Head of caudate nucleus (tissue), 42 donors: ENCODE data around the gene TSSK3.

Experiments
- DNase-seq, 42 donors: peaks; one replicate each; pipeline versions ENCODE4 v3.0.0 to v3.0.0-alpha.2; 2020 to 2021; ENCODE audit warnings: mixed read lengths in 7 of 42
- intact Hi-C: fragments of 100-400 bp; cut with DNase I; formaldehyde crosslinking; loops from one replicate; pipeline ENCODE4 v1.15.0; 2022

The TSSK3 gene

GRCh38 chr1:32336963-32337675, 25.2 kb upstream of the TSSK3 start:
- intact Hi-C loops: no loop called here
- peak in 10 of 42 donors; percentile 18 to 59 (median 40) for DNase-seq

- DNase-seq: peak; percentile 73 to 96 (median 90)
These were observed 24.3 kb upstream of the TSSK3 start for GRCh38 chr1:32337855-32338636.

GRCh38 chr1:32338637-32339145, 23.6 kb upstream of the TSSK3 start:
- intact Hi-C loops: no loop called here
- peak in 3 of 42 donors; percentile 10 to 29 (median 25) for DNase-seq

More at GRCh38 chr1:32337855-32338636, 24.3 kb upstream of the TSSK3 start:
- intact Hi-C loops: no loop called here

GRCh38 chr1:32339363-32339978, 22.9 kb upstream of the TSSK3 start:
- DNase-seq: peak in 1 of 42 donors; percentile 21
- intact Hi-C loops: no loop called here

GRCh38 chr1:32341186-32341757, 21.1 kb upstream of the TSSK3 start:
- DNase-seq: peak in 16 of 42 donors; percentile 16 to 79 (median 40)
- intact Hi-C loops: no loop called here

- intact Hi-C loops: no loop called here
- no peak for DNase-seq
These were observed 20.4 kb upstream of the TSSK3 start for GRCh38 chr1:32341971-32342370.

GRCh38 chr1:32342704-32343103, 19.6 kb upstream of the TSSK3 start:
- intact Hi-C loops: no loop called here
- DNase-seq: no peak

GRCh38 chr1:32345289-32345827, 17.0 kb upstream of the TSSK3 start:
- intact Hi-C loops: no loop called here
- no peak for DNase-seq

GRCh38 chr1:32346532-32347157, 15.7 kb upstream of the TSSK3 start:
- intact Hi-C loops: no loop called here
- no peak for DNase-seq

GRCh38 chr1:32349211-32349708, 13.1 kb upstream of the TSSK3 start:
- intact Hi-C loops: no loop called here
- peak in 4 of 42 donors; percentile 23 to 56 (median 40) for DNase-seq

- intact Hi-C loops: loop anchor here (2.0 kb wide), 1 partner anchor 44 kb away; the partner anchor contains the start of gene BSDC1
- peak in 39 of 42 donors; percentile 58 to 89 (median 75) for DNase-seq
These were observed 11.4 kb upstream of the TSSK3 start for GRCh38 chr1:32350785-32351398.

GRCh38 chr1:32351399-32352238, 10.7 kb upstream of the TSSK3 start:
- intact Hi-C loops: loop anchor here (2.0 kb wide), 1 partner anchor 43 kb away; the partner anchor contains the start of gene BSDC1
- DNase-seq: peak; percentile 80 to 97 (median 93)

- intact Hi-C loops: no loop called here
- DNase-seq: no peak
These were observed 10.0 kb upstream of the TSSK3 start for GRCh38 chr1:32352239-32352745.

GRCh38 chr1:32352831-32353383, 9.4 kb upstream of the TSSK3 start:
- intact Hi-C loops: no loop called here
- no peak for DNase-seq

- intact Hi-C loops: no loop called here
- DNase-seq: no peak
These were observed 8.9 kb upstream of the TSSK3 start for GRCh38 chr1:32353431-32353830.

- DNase-seq: no peak
- intact Hi-C loops: no loop called here
These were observed 8.3 kb upstream of the TSSK3 start for GRCh38 chr1:32353886-32354570.
